ENCODE data around the gene SCN4A.

SCN4A gene

GRCh38 chr17:63961355-63962212 lies 11.1 kb downstream of the SCN4A start:
- no peak overlapping the region for H3K27ac ChIP-seq (ENCODE audit: poor library complexity, severe bottlenecking)
- no peak for DNase-seq (ENCODE audit: low spot score)

GRCh38 chr17:63960430-63960829 lies 12.3 kb downstream of the SCN4A start:
- Histone ChIP-seq H3K4me3 (ENCODE audit: severe bottlenecking) (no peak overlapping the region), H3K27me3 (ENCODE audit: insufficient read depth, poor library complexity, severe bottlenecking) (no peaks in the 10 kb centered on the region), H3K4me1 (ENCODE audit: insufficient read depth, poor library complexity, severe bottlenecking) (no peaks in the 10 kb centered on the region), H3K9me3 (ENCODE audit: severe bottlenecking) (no peaks in the 10 kb centered on the region), H3K27ac (ENCODE audit: poor library complexity, severe bottlenecking) (no peak overlapping the region), H3K36me3 (ENCODE audit: low read depth) (no peaks in the 10 kb centered on the region)
- no peak for TF ChIP-seq CTCF (IDR thresholded peaks at IDR 0.05; ENCODE audit: poor library complexity, severe bottlenecking)
- ATAC-seq (ENCODE audit: low read depth), result no peak
- no peak for DNase-seq (ENCODE audit: low spot score)

More at GRCh38 chr17:63961355-63962212, 11.1 kb downstream of the SCN4A start:
- H3K36me3 ChIP-seq (ENCODE audit: low read depth), result no peaks in the 10 kb centered on the region
- H3K9me3 ChIP-seq (ENCODE audit: severe bottlenecking), result no peaks in the 10 kb centered on the region
- H3K4me1 ChIP-seq (ENCODE audit: insufficient read depth, poor library complexity, severe bottlenecking), result no peaks in the 10 kb centered on the region
- H3K27me3 ChIP-seq (ENCODE audit: insufficient read depth, poor library complexity, severe bottlenecking), result no peaks in the 10 kb centered on the region
- no peak for TF ChIP-seq CTCF (IDR thresholded peaks at IDR 0.05; ENCODE audit: poor library complexity, severe bottlenecking)
- ATAC-seq (ENCODE audit: low read depth), result peak; percentile 51
- H3K4me3 ChIP-seq (ENCODE audit: severe bottlenecking), result no peak overlapping the region

GRCh38 chr17:63960006-63960405 lies 12.7 kb downstream of the SCN4A start:
- Histone ChIP-seq H3K4me3 (ENCODE audit: severe bottlenecking) (no peak overlapping the region), H3K27ac (ENCODE audit: poor library complexity, severe bottlenecking) (no peak overlapping the region), H3K36me3 (ENCODE audit: low read depth) (no peaks in the 10 kb centered on the region), H3K4me1 (ENCODE audit: insufficient read depth, poor library complexity, severe bottlenecking) (no peaks in the 10 kb centered on the region), H3K9me3 (ENCODE audit: severe bottlenecking) (no peaks in the 10 kb centered on the region), H3K27me3 (ENCODE audit: insufficient read depth, poor library complexity, severe bottlenecking) (no peaks in the 10 kb centered on the region)
- no peak for TF ChIP-seq CTCF (IDR thresholded peaks at IDR 0.05; ENCODE audit: poor library complexity, severe bottlenecking)
- no peak for DNase-seq (ENCODE audit: low spot score)
- no peak for ATAC-seq (ENCODE audit: low read depth)

GRCh38 chr17:63956296-63956920 lies 16.3 kb downstream of the SCN4A start:
- H3K36me3 ChIP-seq (ENCODE audit: low read depth), result no peaks in the 10 kb centered on the region
- ATAC-seq (ENCODE audit: low read depth) (no peak), DNase-seq (ENCODE audit: low spot score) (no peak)
- no peak for TF ChIP-seq CTCF (IDR thresholded peaks at IDR 0.05; ENCODE audit: poor library complexity, severe bottlenecking)
- H3K9me3 ChIP-seq (ENCODE audit: severe bottlenecking), result no peaks in the 10 kb centered on the region
- H3K27me3 ChIP-seq (ENCODE audit: insufficient read depth, poor library complexity, severe bottlenecking), result no peaks in the 10 kb centered on the region
- H3K27ac ChIP-seq (ENCODE audit: poor library complexity, severe bottlenecking), result no peak overlapping the region
- no peaks in the 10 kb centered on the region for H3K4me1 ChIP-seq (ENCODE audit: insufficient read depth, poor library complexity, severe bottlenecking)
- H3K4me3 ChIP-seq (ENCODE audit: severe bottlenecking), result no peak overlapping the region

GRCh38 chr17:63955791-63956190 lies 16.9 kb downstream of the SCN4A start:
- H3K27ac ChIP-seq (ENCODE audit: poor library complexity, severe bottlenecking), result no peak overlapping the region
- H3K4me1 ChIP-seq (ENCODE audit: insufficient read depth, poor library complexity, severe bottlenecking), result no peaks in the 10 kb centered on the region
- no peaks in the 10 kb centered on the region for H3K9me3 ChIP-seq (ENCODE audit: severe bottlenecking)
- H3K36me3 ChIP-seq (ENCODE audit: low read depth), result no peaks in the 10 kb centered on the region
- no peak for TF ChIP-seq CTCF (IDR thresholded peaks at IDR 0.05; ENCODE audit: poor library complexity, severe bottlenecking)
- H3K27me3 ChIP-seq (ENCODE audit: insufficient read depth, poor library complexity, severe bottlenecking), result no peaks in the 10 kb centered on the region
- no peak for DNase-seq (ENCODE audit: low spot score)
- no peak for ATAC-seq (ENCODE audit: low read depth)
- H3K4me3 ChIP-seq (ENCODE audit: severe bottlenecking), result no peak overlapping the region

All from RWPE2 (cell line).